ENCODE results near the gene VPS4A. TPM values are rescaled to one million over a fixed set of nuclear protein-coding genes. Genes with fewer than 3 reads are reported as not detected.
"Not testable (repeated sequence)": the region's sequence is repeated elsewhere in the genome, so short reads cannot be mapped to it uniquely, and the experiment has no call there.

Gene VPS4A
- polyA plus RNA-seq, 1 donor from 2014 or later, result 46.3 TPM

DNA sequence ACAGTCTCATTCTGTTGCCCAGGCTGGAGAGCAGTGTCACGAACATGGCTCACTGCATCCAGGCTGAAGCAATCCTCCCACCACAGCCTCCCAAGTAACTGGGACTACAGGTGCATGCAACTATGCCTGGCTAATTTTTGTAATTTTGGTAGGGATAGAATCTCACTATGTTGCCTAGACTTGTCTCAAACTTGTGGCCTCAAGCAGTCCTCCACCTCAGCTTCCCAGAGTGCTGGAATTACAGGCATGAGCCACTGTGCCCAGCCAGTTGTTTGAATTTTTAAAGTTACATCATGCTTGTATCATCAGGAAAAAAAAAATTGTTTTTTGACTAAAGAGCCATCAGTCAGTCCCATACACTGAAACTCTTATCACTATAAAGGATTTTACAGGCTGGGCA is 17.1 kb upstream of the VPS4A start:
- Histone ChIP-seq H3K4me3 (ENCODE audit: low read length) (no peak overlapping the region), H3K9ac (ENCODE audit: low read length) (no peak overlapping the region), H3K9me2 (ENCODE audit: insufficient read depth, low read length) (no peaks in the 10 kb centered on the region), H3F3A (ENCODE audit: insufficient read depth, low read length, poor library complexity, severe bottlenecking) (no peaks in the 10 kb centered on the region), H2AFZ (ENCODE audit: low read depth, low read length) (no peak overlapping the region), H3K36me3 (ENCODE audit: insufficient read depth, low read length) (no peaks in the 10 kb centered on the region), H3K79me2 (replicated peaks; ENCODE audit: insufficient read depth, low read length) (no peaks in the 10 kb centered on the region), H3K27ac (ENCODE audit: low read length) (no peak overlapping the region), H3K4me2 (ENCODE audit: low read length) (no peak overlapping the region), H4K20me1 (ENCODE audit: insufficient read depth) (no peaks in the 10 kb centered on the region), H3K27me3 (ENCODE audit: insufficient read depth, low read depth, low read length) (no peaks in the 10 kb centered on the region), H3K9me3 (ENCODE audit: low read length) (no peaks in the 10 kb centered on the region)
- TF ChIP-seq EP300 (conservative IDR thresholded peaks at IDR 0.05; ENCODE audit: poor library complexity, severe bottlenecking) (no peak), SMC3 (conservative IDR thresholded peaks at IDR 0.05; ENCODE audit: poor library complexity) (no peak), TAF1 (IDR thresholded peaks at IDR 0.05; ENCODE audit: low read depth) (no peak)
- TF ChIP-seq, protein P1, sequence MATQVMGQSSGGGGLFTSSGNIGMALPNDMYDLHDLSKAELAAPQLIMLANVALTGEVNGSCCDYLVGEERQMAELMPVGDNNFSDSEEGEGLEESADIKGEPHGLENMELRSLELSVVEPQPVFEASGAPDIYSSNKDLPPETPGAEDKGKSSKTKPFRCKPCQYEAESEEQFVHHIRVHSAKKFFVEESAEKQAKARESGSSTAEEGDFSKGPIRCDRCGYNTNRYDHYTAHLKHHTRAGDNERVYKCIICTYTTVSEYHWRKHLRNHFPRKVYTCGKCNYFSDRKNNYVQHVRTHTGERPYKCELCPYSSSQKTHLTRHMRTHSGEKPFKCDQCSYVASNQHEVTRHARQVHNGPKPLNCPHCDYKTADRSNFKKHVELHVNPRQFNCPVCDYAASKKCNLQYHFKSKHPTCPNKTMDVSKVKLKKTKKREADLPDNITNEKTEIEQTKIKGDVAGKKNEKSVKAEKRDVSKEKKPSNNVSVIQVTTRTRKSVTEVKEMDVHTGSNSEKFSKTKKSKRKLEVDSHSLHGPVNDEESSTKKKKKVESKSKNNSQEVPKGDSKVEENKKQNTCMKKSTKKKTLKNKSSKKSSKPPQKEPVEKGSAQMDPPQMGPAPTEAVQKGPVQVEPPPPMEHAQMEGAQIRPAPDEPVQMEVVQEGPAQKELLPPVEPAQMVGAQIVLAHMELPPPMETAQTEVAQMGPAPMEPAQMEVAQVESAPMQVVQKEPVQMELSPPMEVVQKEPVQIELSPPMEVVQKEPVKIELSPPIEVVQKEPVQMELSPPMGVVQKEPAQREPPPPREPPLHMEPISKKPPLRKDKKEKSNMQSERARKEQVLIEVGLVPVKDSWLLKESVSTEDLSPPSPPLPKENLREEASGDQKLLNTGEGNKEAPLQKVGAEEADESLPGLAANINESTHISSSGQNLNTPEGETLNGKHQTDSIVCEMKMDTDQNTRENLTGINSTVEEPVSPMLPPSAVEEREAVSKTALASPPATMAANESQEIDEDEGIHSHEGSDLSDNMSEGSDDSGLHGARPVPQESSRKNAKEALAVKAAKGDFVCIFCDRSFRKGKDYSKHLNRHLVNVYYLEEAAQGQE (IDR thresholded peaks at IDR 0.05; ENCODE audit: borderline replicate concordance), result no peak

DNA sequence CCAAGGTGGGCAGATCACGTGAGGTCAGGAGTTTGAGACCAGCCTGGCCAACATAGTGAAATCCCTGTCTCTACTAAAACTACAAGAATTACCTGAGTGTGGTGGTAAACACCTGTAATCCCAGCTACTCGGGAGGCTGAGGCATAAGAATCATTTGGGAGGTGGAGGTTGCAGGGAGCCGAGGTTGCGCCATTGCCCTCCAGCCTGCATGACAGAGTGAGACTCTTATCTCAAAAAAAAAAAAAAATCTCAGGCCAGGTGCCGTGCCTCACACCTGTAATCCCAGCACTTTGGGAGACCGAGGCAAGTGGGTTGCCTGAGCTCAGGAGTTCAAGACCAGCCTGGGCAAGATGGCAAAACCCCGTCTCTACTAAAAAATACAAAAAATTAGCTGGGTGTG is 14.4 kb upstream of the VPS4A start:
- not testable (repeated sequence) for H3K4me2 ChIP-seq (ENCODE audit: low read length); H3K9me3 ChIP-seq (ENCODE audit: low read length); H3K36me3 ChIP-seq (ENCODE audit: insufficient read depth, low read length); H3K79me2 ChIP-seq (replicated peaks; ENCODE audit: insufficient read depth, low read length); H3K4me3 ChIP-seq (ENCODE audit: low read length); H4K20me1 ChIP-seq (ENCODE audit: insufficient read depth); H3F3A ChIP-seq (ENCODE audit: insufficient read depth, low read length, poor library complexity, severe bottlenecking); H3K27me3 ChIP-seq (ENCODE audit: insufficient read depth, low read depth, low read length); H3K9ac ChIP-seq (ENCODE audit: low read length); H3K27ac ChIP-seq (ENCODE audit: low read length); H2AFZ ChIP-seq (ENCODE audit: low read depth, low read length); H3K9me2 ChIP-seq (ENCODE audit: insufficient read depth, low read length)

DNA sequence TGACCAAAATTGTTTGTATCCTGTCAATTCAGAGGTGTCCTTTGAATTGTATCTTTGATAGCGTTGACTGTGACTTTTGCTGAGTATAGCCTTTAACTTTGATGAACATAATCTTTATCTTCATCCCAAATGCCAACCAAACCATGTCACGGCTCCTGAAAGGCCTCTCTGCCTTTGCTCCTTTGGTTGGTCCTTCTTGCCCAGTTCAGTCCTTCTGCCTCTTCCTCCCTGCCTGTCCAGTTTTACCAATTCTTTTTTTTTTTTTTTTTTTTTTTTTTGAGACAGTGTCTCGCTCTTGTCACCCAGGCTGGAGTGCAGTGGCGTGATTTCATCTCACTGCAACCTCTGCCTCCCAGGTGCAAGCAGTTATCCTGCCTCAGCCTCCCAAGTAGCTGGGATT is 12.9 kb upstream of the VPS4A start:
- no peak overlapping the region for H3K4me2 ChIP-seq (ENCODE audit: low read length)
- no peak for TF ChIP-seq POLR2AphosphoS5 (IDR thresholded peaks at IDR 0.05)
- TF ChIP-seq, protein P1 (IDR thresholded peaks at IDR 0.05; ENCODE audit: borderline replicate concordance), result no peak
- TF ChIP-seq EP300 (conservative IDR thresholded peaks at IDR 0.05; ENCODE audit: poor library complexity, severe bottlenecking), result no peak
- H3K9me3 ChIP-seq (ENCODE audit: low read length), result no peaks in the 10 kb centered on the region
- no peak overlapping the region for H2AFZ ChIP-seq (ENCODE audit: low read depth, low read length)
- H3K9ac ChIP-seq (ENCODE audit: low read length), result no peak overlapping the region
- no peaks in the 10 kb centered on the region for H3K36me3 ChIP-seq (ENCODE audit: insufficient read depth, low read length)
- no peaks in the 10 kb centered on the region for H3F3A ChIP-seq (ENCODE audit: insufficient read depth, low read length, poor library complexity, severe bottlenecking)
- H4K20me1 ChIP-seq (ENCODE audit: insufficient read depth), result no peaks in the 10 kb centered on the region
- H3K79me2 ChIP-seq (replicated peaks; ENCODE audit: insufficient read depth, low read length), result no peaks in the 10 kb centered on the region
- no peak overlapping the region for H3K27ac ChIP-seq (ENCODE audit: low read length)
- no peak overlapping the region for H3K4me3 ChIP-seq (ENCODE audit: low read length)
- H3K9me2 ChIP-seq (ENCODE audit: insufficient read depth, low read length), result no peaks in the 10 kb centered on the region
- H3K27me3 ChIP-seq (ENCODE audit: insufficient read depth, low read depth, low read length), result no peaks in the 10 kb centered on the region
